Central memory CD4-positive, alpha-beta T cell (primary cell): Measurements from ENCODE around the gene NR1H3.
"Not testable (repeated sequence)": the region's sequence is repeated elsewhere in the genome, so short reads cannot be mapped to it uniquely, and the experiment has no call there.

Experiments used
- DNase-seq: peaks from one replicate; pipeline ENCODE4 v3.0.0; 2022

The NR1H3 gene

GRCh38 chr11:47308050-47308823, 50.4 kb downstream of the NR1H3 start:
- no peak for DNase-seq

- DNase-seq, result no peak
Observed at GRCh38 chr11:47314992-47315391, 57.2 kb downstream of the NR1H3 start.

- not testable (repeated sequence) for DNase-seq
Observed at GRCh38 chr11:47316501-47316900, 58.7 kb downstream of the NR1H3 start.

GRCh38 chr11:47317064-47317828, 59.5 kb downstream of the NR1H3 start:
- no peak for DNase-seq

- no peak for DNase-seq
Observed at GRCh38 chr11:47318166-47318565, 60.4 kb downstream of the NR1H3 start.
